ENCODE data around the gene APOL2. TPM values are rescaled to one million over a fixed set of nuclear protein-coding genes. Genes with fewer than 3 reads are reported as not detected.

The APOL2 gene
- polyA plus RNA-seq, 1 donor from 2014 or later: not detected

DNA sequence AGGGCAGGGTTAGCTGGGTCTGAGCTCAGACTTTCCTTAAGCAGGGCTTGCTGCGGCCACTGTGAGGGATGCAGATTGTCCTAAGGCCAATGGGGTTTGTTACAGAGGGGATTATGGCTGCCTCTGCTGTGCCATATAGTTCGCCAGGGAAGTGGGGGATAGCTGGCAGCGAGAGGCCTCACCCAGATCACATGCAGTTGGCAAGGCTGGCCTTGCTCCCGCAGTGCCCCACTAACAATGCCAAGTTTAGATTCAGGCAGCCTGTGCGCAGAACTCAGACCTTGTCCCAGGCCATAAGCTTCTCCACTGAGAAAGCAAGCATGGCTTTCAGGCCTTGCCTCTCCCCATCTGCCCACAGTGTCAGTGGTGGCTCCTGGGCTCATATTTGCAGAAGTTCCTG, 4.7 kb upstream of the APOL2 start:
- TF ChIP-seq, protein P1, sequence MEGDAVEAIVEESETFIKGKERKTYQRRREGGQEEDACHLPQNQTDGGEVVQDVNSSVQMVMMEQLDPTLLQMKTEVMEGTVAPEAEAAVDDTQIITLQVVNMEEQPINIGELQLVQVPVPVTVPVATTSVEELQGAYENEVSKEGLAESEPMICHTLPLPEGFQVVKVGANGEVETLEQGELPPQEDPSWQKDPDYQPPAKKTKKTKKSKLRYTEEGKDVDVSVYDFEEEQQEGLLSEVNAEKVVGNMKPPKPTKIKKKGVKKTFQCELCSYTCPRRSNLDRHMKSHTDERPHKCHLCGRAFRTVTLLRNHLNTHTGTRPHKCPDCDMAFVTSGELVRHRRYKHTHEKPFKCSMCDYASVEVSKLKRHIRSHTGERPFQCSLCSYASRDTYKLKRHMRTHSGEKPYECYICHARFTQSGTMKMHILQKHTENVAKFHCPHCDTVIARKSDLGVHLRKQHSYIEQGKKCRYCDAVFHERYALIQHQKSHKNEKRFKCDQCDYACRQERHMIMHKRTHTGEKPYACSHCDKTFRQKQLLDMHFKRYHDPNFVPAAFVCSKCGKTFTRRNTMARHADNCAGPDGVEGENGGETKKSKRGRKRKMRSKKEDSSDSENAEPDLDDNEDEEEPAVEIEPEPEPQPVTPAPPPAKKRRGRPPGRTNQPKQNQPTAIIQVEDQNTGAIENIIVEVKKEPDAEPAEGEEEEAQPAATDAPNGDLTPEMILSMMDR (IDR thresholded peaks at IDR 0.05; ENCODE audit: poor library complexity, severe bottlenecking): no peak
- TF ChIP-seq SMC3 (conservative IDR thresholded peaks at IDR 0.05; ENCODE audit: poor library complexity): no peak
- no peak for TF ChIP-seq EP300 (conservative IDR thresholded peaks at IDR 0.05; ENCODE audit: poor library complexity, severe bottlenecking)
- no peak for TF ChIP-seq MXI1 (conservative IDR thresholded peaks at IDR 0.05; ENCODE audit: poor library complexity, severe bottlenecking)
- TF ChIP-seq POLR2AphosphoS5 (IDR thresholded peaks at IDR 0.05): no peak
- TF ChIP-seq, protein P2, sequence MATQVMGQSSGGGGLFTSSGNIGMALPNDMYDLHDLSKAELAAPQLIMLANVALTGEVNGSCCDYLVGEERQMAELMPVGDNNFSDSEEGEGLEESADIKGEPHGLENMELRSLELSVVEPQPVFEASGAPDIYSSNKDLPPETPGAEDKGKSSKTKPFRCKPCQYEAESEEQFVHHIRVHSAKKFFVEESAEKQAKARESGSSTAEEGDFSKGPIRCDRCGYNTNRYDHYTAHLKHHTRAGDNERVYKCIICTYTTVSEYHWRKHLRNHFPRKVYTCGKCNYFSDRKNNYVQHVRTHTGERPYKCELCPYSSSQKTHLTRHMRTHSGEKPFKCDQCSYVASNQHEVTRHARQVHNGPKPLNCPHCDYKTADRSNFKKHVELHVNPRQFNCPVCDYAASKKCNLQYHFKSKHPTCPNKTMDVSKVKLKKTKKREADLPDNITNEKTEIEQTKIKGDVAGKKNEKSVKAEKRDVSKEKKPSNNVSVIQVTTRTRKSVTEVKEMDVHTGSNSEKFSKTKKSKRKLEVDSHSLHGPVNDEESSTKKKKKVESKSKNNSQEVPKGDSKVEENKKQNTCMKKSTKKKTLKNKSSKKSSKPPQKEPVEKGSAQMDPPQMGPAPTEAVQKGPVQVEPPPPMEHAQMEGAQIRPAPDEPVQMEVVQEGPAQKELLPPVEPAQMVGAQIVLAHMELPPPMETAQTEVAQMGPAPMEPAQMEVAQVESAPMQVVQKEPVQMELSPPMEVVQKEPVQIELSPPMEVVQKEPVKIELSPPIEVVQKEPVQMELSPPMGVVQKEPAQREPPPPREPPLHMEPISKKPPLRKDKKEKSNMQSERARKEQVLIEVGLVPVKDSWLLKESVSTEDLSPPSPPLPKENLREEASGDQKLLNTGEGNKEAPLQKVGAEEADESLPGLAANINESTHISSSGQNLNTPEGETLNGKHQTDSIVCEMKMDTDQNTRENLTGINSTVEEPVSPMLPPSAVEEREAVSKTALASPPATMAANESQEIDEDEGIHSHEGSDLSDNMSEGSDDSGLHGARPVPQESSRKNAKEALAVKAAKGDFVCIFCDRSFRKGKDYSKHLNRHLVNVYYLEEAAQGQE (IDR thresholded peaks at IDR 0.05; ENCODE audit: borderline replicate concordance): no peak
- TF ChIP-seq TAF1 (IDR thresholded peaks at IDR 0.05; ENCODE audit: low read depth): no peak
- TF ChIP-seq EZH2 (IDR thresholded peaks at IDR 0.05; ENCODE audit: borderline replicate concordance, insufficient read depth, low read length, poor library complexity, severe bottlenecking): no peak
- TF ChIP-seq RAD21 (conservative IDR thresholded peaks at IDR 0.05): no peak
- H3K27ac ChIP-seq (ENCODE audit: low read length): no peak overlapping the region
- no peak overlapping the region for H3K9ac ChIP-seq (ENCODE audit: low read length)

DNA sequence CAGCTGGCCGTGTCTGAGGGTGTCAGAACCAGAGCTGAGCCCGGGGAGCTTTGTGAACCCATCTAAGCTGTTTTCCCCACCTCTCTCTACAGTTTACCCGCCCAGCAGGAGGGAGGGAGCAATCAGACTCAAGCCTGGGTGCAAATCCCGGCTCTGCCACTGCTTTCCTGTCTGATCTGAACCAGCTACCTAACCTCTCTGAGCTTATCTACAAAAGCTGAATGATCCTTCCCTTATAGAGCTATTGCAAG, 252 bp downstream of the APOL2 start:
- no peak overlapping the region for H3K9ac ChIP-seq (ENCODE audit: low read length)
- TF ChIP-seq, protein P2 (IDR thresholded peaks at IDR 0.05; ENCODE audit: borderline replicate concordance): no peak
- TF ChIP-seq EP300 (conservative IDR thresholded peaks at IDR 0.05; ENCODE audit: poor library complexity, severe bottlenecking) (no peak), POLR2AphosphoS5 (IDR thresholded peaks at IDR 0.05) (no peak), MXI1 (conservative IDR thresholded peaks at IDR 0.05; ENCODE audit: poor library complexity, severe bottlenecking) (no peak), SMC3 (conservative IDR thresholded peaks at IDR 0.05; ENCODE audit: poor library complexity) (no peak), TAF1 (IDR thresholded peaks at IDR 0.05; ENCODE audit: low read depth) (no peak), EZH2 (IDR thresholded peaks at IDR 0.05; ENCODE audit: borderline replicate concordance, insufficient read depth, low read length, poor library complexity, severe bottlenecking) (no peak), RAD21 (conservative IDR thresholded peaks at IDR 0.05) (no peak)
- TF ChIP-seq, protein P1 (IDR thresholded peaks at IDR 0.05; ENCODE audit: poor library complexity, severe bottlenecking): no peak

More for the DNA sequence above, 4.7 kb upstream of the APOL2 start:
- Histone ChIP-seq H3K9me3 (ENCODE audit: low read length) (no peaks in the 10 kb centered on the region), H2AFZ (ENCODE audit: low read depth, low read length) (no peak overlapping the region), H3K4me3 (ENCODE audit: low read length) (no peak overlapping the region), H3K4me2 (ENCODE audit: low read length) (no peak overlapping the region), H3K36me3 (ENCODE audit: insufficient read depth, low read length) (no peaks in the 10 kb centered on the region), H3K27me3 (ENCODE audit: insufficient read depth, low read depth, low read length) (no peaks in the 10 kb centered on the region), H3F3A (ENCODE audit: insufficient read depth, low read length, poor library complexity, severe bottlenecking) (no peaks in the 10 kb centered on the region), H4K20me1 (ENCODE audit: insufficient read depth) (no peaks in the 10 kb centered on the region), H3K9me2 (ENCODE audit: insufficient read depth, low read length) (no peaks in the 10 kb centered on the region), H3K79me2 (replicated peaks; ENCODE audit: insufficient read depth, low read length) (no peaks in the 10 kb centered on the region)

More for the DNA sequence above, 252 bp downstream of the APOL2 start:
- Histone ChIP-seq H3K79me2 (replicated peaks; ENCODE audit: insufficient read depth, low read length) (no peaks in the 10 kb centered on the region), H2AFZ (ENCODE audit: low read depth, low read length) (no peak overlapping the region), H3K27ac (ENCODE audit: low read length) (no peak overlapping the region), H3K4me2 (ENCODE audit: low read length) (no peak overlapping the region), H3K27me3 (ENCODE audit: insufficient read depth, low read depth, low read length) (no peaks in the 10 kb centered on the region), H3K4me3 (ENCODE audit: low read length) (no peak overlapping the region), H3F3A (ENCODE audit: insufficient read depth, low read length, poor library complexity, severe bottlenecking) (no peaks in the 10 kb centered on the region), H3K9me3 (ENCODE audit: low read length) (no peaks in the 10 kb centered on the region), H4K20me1 (ENCODE audit: insufficient read depth) (no peaks in the 10 kb centered on the region), H3K9me2 (ENCODE audit: insufficient read depth, low read length) (no peaks in the 10 kb centered on the region), H3K36me3 (ENCODE audit: insufficient read depth, low read length) (no peaks in the 10 kb centered on the region)
